ENCODE measurements around the gene LHFPL2. TPM values are rescaled to one million over a fixed set of nuclear protein-coding genes. Genes with fewer than 3 reads are reported as not detected.

LHFPL2 gene
- total RNA-seq, 4 donors from 2014 or later: 10.3 to 11.6 (median 10.8) TPM

- H3K27me3 ChIP-seq: no peaks in the 10 kb centered on the region
- no peak for TF ChIP-seq EP300 (IDR thresholded peaks at IDR 0.05)
- TF ChIP-seq POLR2A (IDR thresholded peaks at IDR 0.05): no peak
- TF ChIP-seq CTCF (IDR thresholded peaks at IDR 0.05): no peak
- TF ChIP-seq POLR2AphosphoS5 (IDR thresholded peaks at IDR 0.05): no peak
- 73% methylated on average over 8 of the region's 8 CpGs for WGBS
- no peaks in the 10 kb centered on the region for H3K9me3 ChIP-seq
- DNase-seq (ENCODE audit: low spot score in 2 of 2): no peak
- H3K4me3 ChIP-seq: no peak overlapping the region
- H3K4me1 ChIP-seq: peaks cover 16% of the 10 kb centered on the region
- H3K27ac ChIP-seq: no peak overlapping the region
- no peaks in the 10 kb centered on the region for H3K36me3 ChIP-seq
Measured at GRCh38 chr5:78514427-78515330, 133.9 kb downstream of the LHFPL2 start.

GRCh38 chr5:78513441-78513840, 135.1 kb downstream of the LHFPL2 start:
- Histone ChIP-seq H3K9me3 (no peaks in the 10 kb centered on the region), H3K4me1 (peaks cover 11% of the 10 kb centered on the region), H3K36me3 (no peaks in the 10 kb centered on the region), H3K27ac (no peak overlapping the region), H3K4me3 (no peak overlapping the region), H3K27me3 (no peaks in the 10 kb centered on the region)
- TF ChIP-seq CTCF (IDR thresholded peaks at IDR 0.05) (no peak), POLR2A (IDR thresholded peaks at IDR 0.05) (no peak), POLR2AphosphoS5 (IDR thresholded peaks at IDR 0.05) (no peak), EP300 (IDR thresholded peaks at IDR 0.05) (no peak)
- no peak for DNase-seq (ENCODE audit: low spot score in 2 of 2)
- WGBS: 83% methylated on average over 6 of the region's 6 CpGs

- Histone ChIP-seq H3K4me3 (no peak overlapping the region), H3K4me1 (peaks cover 14% of the 10 kb centered on the region), H3K9me3 (no peaks in the 10 kb centered on the region), H3K27ac (no peak overlapping the region), H3K36me3 (no peaks in the 10 kb centered on the region), H3K27me3 (no peaks in the 10 kb centered on the region)
- 91% methylated on average over 3 of the region's 3 CpGs for WGBS
- TF ChIP-seq POLR2AphosphoS5 (IDR thresholded peaks at IDR 0.05) (no peak), POLR2A (IDR thresholded peaks at IDR 0.05) (no peak), CTCF (IDR thresholded peaks at IDR 0.05) (no peak), EP300 (IDR thresholded peaks at IDR 0.05) (no peak)
- DNase-seq (ENCODE audit: low spot score in 2 of 2): no peak
Measured at GRCh38 chr5:78512435-78512834, 136.1 kb downstream of the LHFPL2 start.

- Histone ChIP-seq H3K27me3 (no peaks in the 10 kb centered on the region), H3K4me1 (peaks cover 21% of the 10 kb centered on the region), H3K27ac (no peak overlapping the region), H3K36me3 (no peaks in the 10 kb centered on the region), H3K9me3 (no peaks in the 10 kb centered on the region), H3K4me3 (no peak overlapping the region)
- no peak for TF ChIP-seq POLR2A (IDR thresholded peaks at IDR 0.05)
- no peak for TF ChIP-seq CTCF (IDR thresholded peaks at IDR 0.05)
- TF ChIP-seq EP300 (IDR thresholded peaks at IDR 0.05): no peak
- TF ChIP-seq POLR2AphosphoS5 (IDR thresholded peaks at IDR 0.05): no peak
- DNase-seq (ENCODE audit: low spot score in 2 of 2): no peak
- 65% methylated on average over 10 of the region's 10 CpGs for WGBS
Measured at GRCh38 chr5:78511121-78511906, 137.3 kb downstream of the LHFPL2 start.

All from suprapubic skin (tissue), 4 donors.